ENCODE data around the gene POGLUT3. TPM values are rescaled to one million over a fixed set of nuclear protein-coding genes. Genes with fewer than 3 reads are reported as not detected.

Gene POGLUT3
- polyA plus RNA-seq (2011; rRNA removed) (19.4 and 22.6 TPM in 2 replicates), polyA plus RNA-seq (2017; fragmentation: RNase III; extraction: RNeasy Plus Mini Kit Qiagen cat#74134 plus additional on column Dnase treatment) (13.0 to 15.3 TPM (median 13.1 TPM) in 3 replicates), polyA minus RNA-seq (2011; rRNA and poly(A)+ RNA removed) (7.9 and 8.5 TPM in 2 replicates)
- 4.6 and 5.7 TPM in 2 replicates for polyA plus RNA-seq (2012; cell fraction: cytosol; rRNA removed)
- 1.5 and 2.5 TPM in 2 replicates for polyA plus RNA-seq (2012; cell fraction: nucleus; rRNA removed)

GRCh38 chr11:108498046-108498815 is at the start of gene POGLUT3:
TSS of gene POGLUT3 (minus strand) at chr11:108498384. CDS start at chr11:108498366, 18 bp downstream.
- peak within 1 kb of the TSS; percentile 75 for H3K4me3 ChIP-seq
- peak; percentile 80 to 82 for ATAC-seq
- POLR2A ChIA-PET = interaction anchor here (1.7 kb wide), 1 partner anchor 167 kb away, joined by 4 read pairs; the partner anchor contains the start of gene DDX10
- peak; percentile 29 to 35 for DNase-seq (ENCODE audit: low read depth in 1 of 2, low spot score in 1 of 2)
- 3% methylated on average over 29 of the region's 84 CpGs for WGBS (ENCODE audit: missing lambda C conversion rate)
- peak within 1 kb of the TSS; percentile 88 to 95 for H3K27ac ChIP-seq
- CTCF ChIA-PET = interaction anchor here (0.5 to 0.8 kb wide), 2 partner anchors 96 to 147 kb away, joined by 4 read pairs; no protein-coding TSS in a partner anchor
- no peaks in the 10 kb centered on the region for H3K4me1 ChIP-seq
- H3K4me2 ChIP-seq = peak within 1 kb of the TSS; percentile 76
- FAIRE-seq = no peak
- TF ChIP-seq BCL3 (IDR thresholded peaks at IDR 0.05) = no peak
- peak; percentile 38; the same call in 1 of the 2 replicates for TF ChIP-seq TP53 (CRISPR knock-in tag; IDR thresholded peaks at IDR 0.05)
- TF ChIP-seq E2F6 (IDR thresholded peaks at IDR 0.05; ENCODE audit: borderline replicate concordance, low read depth) = peak; percentile 88
- no peak for TF ChIP-seq FOXS1 (CRISPR knock-in tag; IDR thresholded peaks at IDR 0.05)
- no peak for TF ChIP-seq REST (IDR thresholded peaks at IDR 0.05)
- TF ChIP-seq CHD4 (IDR thresholded peaks at IDR 0.05; ENCODE audit: borderline replicate concordance) = no peak
- no peak for TF ChIP-seq RCOR1 (IDR thresholded peaks at IDR 0.05; ENCODE audit: low read depth, low read length)
- peak; percentile 50; the same call in 1 of the 2 replicates for TF ChIP-seq MAX (IDR thresholded peaks at IDR 0.05)
- TF ChIP-seq HOXB5 (CRISPR knock-in tag; IDR thresholded peaks at IDR 0.05) = no peak
- no peak for TF ChIP-seq RAD21 (conservative IDR thresholded peaks at IDR 0.05 in 1 of 2, IDR thresholded peaks at IDR 0.05 in 1 of 2)
- no peak for TF ChIP-seq EHMT2 (IDR thresholded peaks at IDR 0.05; ENCODE audit: low read depth)
- no peak for TF ChIP-seq TFCP2L1 (CRISPR knock-in tag; IDR thresholded peaks at IDR 0.05)
- no peak for TF ChIP-seq FOSL2 (IDR thresholded peaks at IDR 0.05)
- TF ChIP-seq FOSL2 (CRISPR knock-in tag; IDR thresholded peaks at IDR 0.05) = no peak
- 0 out of 2 replicates have a peak, but pooled peaks have one; percentile 13 for TF ChIP-seq PHF8 (IDR thresholded peaks at IDR 0.05; ENCODE audit: borderline replicate concordance, low read depth)
- no peak for TF ChIP-seq ELK1 (IDR thresholded peaks at IDR 0.05; ENCODE audit: low read depth, low read length)
- no peak for TF ChIP-seq ZNF302 (CRISPR knock-in tag; IDR thresholded peaks at IDR 0.05)
- peak; percentile 29; the same call in 1 of the 2 replicates for TF ChIP-seq POLR2A (IDR thresholded peaks at IDR 0.05; ENCODE audit: low read length)
- no peak for TF ChIP-seq SMC3 (IDR thresholded peaks at IDR 0.05)
- TF ChIP-seq JUN (IDR thresholded peaks at IDR 0.05) = peak in 1 of 2 experiments; percentile 22; a peak in 1 of 5 replicates
- no peaks in the 10 kb centered on the region for H3K9me3 ChIP-seq

All from A549 (cell line).